HG03196 (cell line): ENCODE measurements around the gene LRRC57.
"Not testable (repeated sequence)": the region's sequence is repeated elsewhere in the genome, so short reads cannot be mapped to it uniquely, and the experiment has no call there.

Experiments
- ATAC-seq: cut with Tn5 transposase; IDR thresholded peaks from one replicate; pipeline ENCODE4 v1.9.1; 2021; ENCODE audit not compliant: unreplicated experiment

The LRRC57 gene

DNA sequence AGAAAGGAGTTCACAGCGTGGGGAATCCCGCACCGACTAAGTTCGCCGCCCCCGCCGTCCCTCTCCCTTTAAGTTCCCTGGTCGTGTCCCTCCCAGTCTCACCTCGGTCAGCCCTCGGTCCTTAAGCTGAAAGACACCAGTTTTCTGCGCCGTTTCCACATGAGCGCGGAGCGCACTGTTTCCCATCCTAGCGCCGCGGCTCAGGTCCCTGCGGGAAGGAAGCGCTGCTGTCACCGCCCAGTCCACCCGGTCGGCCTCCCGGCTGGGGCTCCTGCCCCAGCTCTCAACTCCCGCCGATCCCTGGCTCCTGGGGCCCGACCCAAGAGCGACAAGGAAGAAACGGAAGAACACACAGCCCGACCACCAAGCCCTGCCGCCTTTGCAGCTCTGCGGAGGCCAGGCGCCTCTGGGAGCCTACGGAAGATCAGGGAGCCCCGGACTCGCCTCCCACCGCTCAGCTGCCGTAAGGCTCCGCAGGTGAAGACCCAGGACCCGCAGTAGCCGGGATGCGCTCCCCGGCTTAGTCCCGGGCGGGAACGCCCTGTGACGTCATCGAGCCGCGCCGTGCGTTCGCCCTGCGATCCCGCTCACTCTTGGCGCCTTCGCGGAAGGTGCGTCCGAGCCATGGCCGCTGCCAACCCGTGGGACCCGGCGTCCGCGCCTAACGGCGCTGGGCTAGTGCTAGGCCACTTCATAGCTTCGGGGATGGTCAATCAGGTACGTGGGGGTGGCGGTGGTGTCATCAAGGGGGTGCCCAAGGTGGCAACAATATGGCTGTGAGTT is at the start of gene LRRC57, which contains the start of gene HAUS2:
TSS of gene LRRC57 (minus strand) at position 545 of the 783 bp plus-strand sequence. CDS start at position 186, 359 bp downstream.
TSS of gene HAUS2 (plus strand) at position 590 of the 783 bp plus-strand sequence. CDS start at position 625, 35 bp downstream.
- peak; percentile 81 for ATAC-seq

- no peak for ATAC-seq
Observed at GRCh38 chr15:42595626-42596240, 47.1 kb upstream of the LRRC57 start.

GRCh38 chr15:42594095-42594494 is 45.5 kb upstream of the LRRC57 start:
- no peak for ATAC-seq

GRCh38 chr15:42593143-42593542 is 44.5 kb upstream of the LRRC57 start:
- ATAC-seq: no peak

- no peak for ATAC-seq
Observed at GRCh38 chr15:42592716-42593115, 44.1 kb upstream of the LRRC57 start.

DNA sequence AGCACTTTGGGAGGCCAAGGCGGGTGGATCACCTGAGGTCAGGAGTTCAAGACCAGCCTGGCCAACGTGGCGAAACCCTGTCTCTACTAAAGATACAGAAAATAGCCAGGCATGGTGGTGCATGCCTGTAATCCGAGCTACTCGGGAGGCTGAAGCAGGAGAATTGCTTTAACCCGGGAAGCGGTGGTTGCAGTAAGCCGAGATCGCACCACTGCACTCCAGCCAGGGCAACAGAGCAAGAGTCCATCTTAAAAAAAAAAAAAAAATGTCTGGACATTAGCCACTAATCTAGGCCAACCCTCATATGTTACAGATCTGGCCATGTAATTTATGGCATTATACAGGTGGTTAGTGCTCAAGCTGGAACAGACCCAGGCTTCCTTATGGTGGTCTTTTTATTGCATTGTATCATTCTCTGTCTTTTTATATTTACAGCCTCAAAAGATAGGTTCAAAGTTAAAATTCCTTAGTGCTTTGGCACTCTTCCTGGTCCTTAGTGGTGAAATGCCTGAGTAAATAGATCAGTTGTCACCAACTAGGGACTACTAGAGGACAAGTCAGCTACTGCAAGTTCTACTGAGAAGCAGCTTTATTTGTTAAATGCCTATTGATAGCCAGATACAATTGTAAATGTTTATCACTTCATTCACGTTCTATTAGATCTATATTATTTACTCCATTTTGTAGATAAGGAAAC is 42.8 kb upstream of the LRRC57 start:
- ATAC-seq: no peak

GRCh38 chr15:42590619-42591237 is 42.1 kb upstream of the LRRC57 start:
- no peak for ATAC-seq

- ATAC-seq: no peak
Observed at GRCh38 chr15:42584031-42584765, 35.6 kb upstream of the LRRC57 start.

- no peak for ATAC-seq
Observed at GRCh38 chr15:42582569-42583375, 34.2 kb upstream of the LRRC57 start.

- ATAC-seq: peak; percentile 77
Observed at GRCh38 chr15:42581272-42581730, 32.7 kb upstream of the LRRC57 start.

- ATAC-seq: no peak
Observed at GRCh38 chr15:42578984-42579537, 30.5 kb upstream of the LRRC57 start.

DNA sequence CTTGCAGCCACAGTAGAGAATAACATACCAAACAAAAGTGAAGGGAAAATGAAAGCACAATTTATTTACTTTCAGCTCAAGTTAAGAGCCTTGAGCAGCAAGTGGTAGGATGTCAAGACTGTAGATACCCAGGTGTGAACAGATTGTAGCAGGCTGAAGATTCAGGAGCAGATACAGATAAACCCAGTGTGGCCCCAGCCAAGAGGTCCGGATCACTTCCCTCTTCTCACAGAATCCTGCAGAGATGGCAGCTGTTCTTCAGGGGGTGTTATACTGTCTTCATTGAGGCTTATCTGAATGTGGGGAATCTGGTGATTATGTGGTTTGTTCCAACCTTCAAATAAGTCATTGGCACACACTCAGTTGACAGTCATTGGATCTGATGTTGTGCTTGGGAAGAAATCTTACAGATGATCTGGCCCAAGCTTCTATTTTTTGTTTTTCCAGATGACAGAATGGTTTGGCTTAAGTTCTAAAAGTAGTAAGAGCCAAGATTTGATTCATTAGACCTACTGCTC is 29.0 kb upstream of the LRRC57 start:
- no peak for ATAC-seq

- no peak for ATAC-seq
Observed at GRCh38 chr15:42576776-42577175, 28.2 kb upstream of the LRRC57 start.

DNA sequence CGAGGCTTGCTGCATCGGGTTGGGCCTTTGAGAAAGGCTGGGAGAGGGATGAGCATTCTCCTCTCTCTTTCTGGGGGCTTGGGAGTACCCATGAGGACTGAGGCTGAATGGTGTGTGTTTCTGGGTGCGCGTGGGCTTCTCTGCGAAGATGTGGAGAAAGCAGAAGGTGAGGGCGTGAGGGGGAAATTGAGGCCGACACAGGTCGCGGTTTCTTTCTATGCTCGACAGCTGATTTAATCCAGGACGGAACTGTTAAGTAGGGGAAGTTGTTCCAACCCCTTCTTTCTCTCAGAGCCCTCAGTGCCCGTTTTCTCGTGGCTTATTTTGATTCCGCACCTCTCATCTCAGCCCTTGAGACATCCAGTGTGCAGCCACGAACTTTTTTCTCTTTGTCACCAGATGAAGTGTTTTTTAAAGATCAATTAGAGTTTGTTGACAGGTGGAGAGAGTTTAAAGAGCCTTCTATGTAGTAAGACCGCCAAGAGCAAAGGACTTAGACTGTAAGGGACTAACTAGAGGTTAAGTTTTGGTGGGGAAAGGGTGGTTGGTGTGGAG is 27.5 kb upstream of the LRRC57 start:
- no peak for ATAC-seq

DNA sequence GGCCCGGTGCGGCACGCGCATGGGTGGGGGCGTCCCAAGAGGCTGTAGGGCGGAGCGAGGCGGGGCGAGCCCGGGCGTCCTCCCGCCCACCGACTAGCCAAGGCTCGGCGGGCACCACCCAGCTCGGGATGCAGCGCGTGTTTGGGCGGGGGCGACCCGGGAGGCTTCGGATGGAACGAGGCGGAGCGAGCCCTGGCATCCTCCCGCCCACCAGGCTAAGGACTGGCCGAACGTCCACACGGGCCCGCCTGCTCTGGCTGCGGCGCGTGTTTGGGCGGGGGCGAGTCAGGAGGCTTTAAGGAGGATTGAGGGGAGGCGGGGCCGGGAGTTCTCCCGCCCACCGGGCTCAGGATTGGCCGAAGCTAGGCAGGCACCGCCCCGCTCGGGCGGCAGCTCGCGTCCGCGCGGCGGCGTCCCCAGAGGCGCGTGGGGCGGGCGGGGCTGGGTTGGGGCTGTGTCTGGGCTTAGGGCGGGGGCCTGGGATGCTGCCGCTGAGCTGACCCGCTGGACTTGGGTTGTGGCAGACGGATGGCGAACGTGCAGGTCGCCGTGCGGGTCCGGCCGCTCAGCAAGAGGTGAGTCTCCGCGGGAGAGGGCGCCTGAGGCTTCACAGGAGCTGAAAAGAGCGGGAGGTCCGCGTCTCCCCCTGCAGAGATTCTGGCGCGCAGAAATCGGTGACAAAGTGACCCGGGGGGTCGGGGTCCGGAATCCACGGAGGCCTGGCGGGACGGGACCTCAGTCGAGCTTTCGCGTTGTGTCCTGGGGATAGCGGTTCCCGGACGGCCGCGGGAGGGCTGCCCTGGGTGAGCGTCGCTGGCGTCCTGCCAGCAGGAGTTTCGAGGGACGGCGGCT is 26.8 kb upstream of the LRRC57 start, which contains the start of gene STARD9:
TSS of gene STARD9 (plus strand) at position 419 of the 852 bp plus-strand sequence. CDS start at position 529, 110 bp downstream.
- ATAC-seq: peak; percentile 92

DNA sequence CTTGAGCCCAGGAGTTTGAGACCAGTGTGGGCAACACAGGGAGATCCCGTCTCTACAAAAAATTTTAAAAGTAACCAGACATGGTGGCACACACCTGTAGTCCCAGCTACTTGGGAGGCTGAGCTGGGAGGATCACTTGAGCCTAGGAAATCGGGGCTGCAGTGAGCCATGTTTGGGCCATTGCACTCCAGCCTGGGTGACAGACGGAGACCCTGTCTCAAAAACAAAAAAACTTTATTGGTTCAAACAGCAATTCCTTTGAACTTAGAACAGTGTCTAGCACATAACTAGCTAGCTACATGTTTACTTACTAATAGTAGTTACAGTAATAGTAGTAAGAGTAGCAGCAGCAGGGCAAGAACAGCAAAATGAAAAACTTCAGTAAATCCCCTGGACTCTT is 10.1 kb upstream of the LRRC57 start:
- no peak for ATAC-seq

- ATAC-seq: not testable (repeated sequence)
Observed at GRCh38 chr15:42556550-42557207, 8.1 kb upstream of the LRRC57 start.
